Stimulated activated CD8-positive, alpha-beta memory T cell treated with anti-CD3 and anti-CD28 coated beads, Interleukin-2, amount 100 ng/mL, for 1 hour (primary cell): ENCODE results near the gene SKIDA1.

ENCODE experiments used
- DNase-seq, 2 donors: peaks; one replicate each; pipeline ENCODE4 v3.0.0-alpha.2; 2020; ENCODE audit warnings: low read depth in 2 of 2

SKIDA1 gene

GRCh38 chr10:21529032-21529910, 3.8 kb upstream of the SKIDA1 start:
- no peak for DNase-seq

- no peak for DNase-seq
Observed at GRCh38 chr10:21528236-21529031, 3.0 kb upstream of the SKIDA1 start.

- no peak for DNase-seq
Observed at GRCh38 chr10:21527598-21528235, 2.2 kb upstream of the SKIDA1 start.

- DNase-seq, result no peak
Observed at GRCh38 chr10:21526860-21527597, 1.5 kb upstream of the SKIDA1 start.

DNA sequence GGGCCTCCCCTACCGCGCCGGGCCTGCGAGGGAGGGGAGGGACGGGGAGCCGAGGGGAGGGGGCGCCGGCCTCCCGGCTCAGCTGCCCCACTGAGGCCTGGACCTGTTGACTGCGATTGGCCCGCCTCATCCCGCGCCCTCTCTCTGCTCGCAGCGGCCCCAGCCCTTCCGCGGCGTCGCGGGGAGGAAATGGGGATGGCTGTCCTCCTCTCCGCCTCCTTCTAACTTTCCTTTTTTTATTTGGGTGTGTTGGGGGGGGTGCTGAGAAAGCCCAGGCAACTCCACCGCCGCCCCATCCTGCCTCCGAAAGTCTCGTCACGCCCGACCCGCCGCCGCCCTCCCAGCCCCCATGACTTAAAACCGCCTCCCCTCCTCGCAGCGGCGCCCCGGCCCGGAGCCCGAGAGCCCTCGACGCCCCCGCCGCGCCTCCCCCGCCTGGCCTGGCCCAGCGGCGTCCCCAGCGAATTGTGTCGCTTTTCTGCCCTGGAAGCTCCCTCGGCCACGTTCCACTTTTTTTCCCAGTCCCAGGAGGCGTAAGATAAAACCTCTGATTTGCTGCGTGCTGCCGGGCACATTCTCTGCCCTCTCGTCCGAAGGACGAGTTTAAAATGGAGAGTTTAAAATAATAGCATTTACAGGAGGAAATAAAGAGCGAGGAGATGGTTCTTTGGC, 842 bp upstream of the SKIDA1 start:
- no peak for DNase-seq

- DNase-seq, result no peak
Observed at GRCh38 chr10:21524526-21525366, 736 bp downstream of the SKIDA1 start.

GRCh38 chr10:21524131-21524525, 1.4 kb downstream of the SKIDA1 start:
- no peak for DNase-seq

- DNase-seq, result no peak
Observed at GRCh38 chr10:21523557-21524008, 1.9 kb downstream of the SKIDA1 start.

GRCh38 chr10:21522631-21523406, 2.7 kb downstream of the SKIDA1 start:
- no peak for DNase-seq

GRCh38 chr10:21521751-21522533, 3.5 kb downstream of the SKIDA1 start:
- no peak for DNase-seq

DNA sequence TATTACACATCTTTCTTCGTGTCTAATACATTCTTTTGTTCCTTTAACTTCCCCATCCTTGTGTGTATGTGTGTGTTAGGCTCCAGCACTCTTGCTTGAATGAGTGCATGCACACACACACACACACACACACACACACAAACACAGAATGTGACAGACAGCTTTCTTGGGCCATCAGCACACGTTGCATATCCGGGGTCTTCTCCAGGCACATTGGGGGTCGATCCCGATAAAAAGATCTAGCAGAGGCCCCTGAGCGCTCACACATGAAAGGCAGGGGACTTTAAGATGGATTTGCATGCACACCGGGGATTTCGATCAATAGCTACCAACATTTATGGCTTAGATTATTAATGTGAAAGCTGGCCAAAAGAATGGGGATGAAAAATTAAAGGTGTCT, 4.5 kb downstream of the SKIDA1 start:
- DNase-seq, result no peak

GRCh38 chr10:21520509-21520908, 5.0 kb downstream of the SKIDA1 start:
- no peak for DNase-seq

- DNase-seq, result no peak
Observed at GRCh38 chr10:21519941-21520436, 5.5 kb downstream of the SKIDA1 start.

- DNase-seq, result no peak
Observed at GRCh38 chr10:21519397-21519933, 6.0 kb downstream of the SKIDA1 start.

GRCh38 chr10:21518641-21519396, 6.7 kb downstream of the SKIDA1 start:
- DNase-seq, result no peak

DNA sequence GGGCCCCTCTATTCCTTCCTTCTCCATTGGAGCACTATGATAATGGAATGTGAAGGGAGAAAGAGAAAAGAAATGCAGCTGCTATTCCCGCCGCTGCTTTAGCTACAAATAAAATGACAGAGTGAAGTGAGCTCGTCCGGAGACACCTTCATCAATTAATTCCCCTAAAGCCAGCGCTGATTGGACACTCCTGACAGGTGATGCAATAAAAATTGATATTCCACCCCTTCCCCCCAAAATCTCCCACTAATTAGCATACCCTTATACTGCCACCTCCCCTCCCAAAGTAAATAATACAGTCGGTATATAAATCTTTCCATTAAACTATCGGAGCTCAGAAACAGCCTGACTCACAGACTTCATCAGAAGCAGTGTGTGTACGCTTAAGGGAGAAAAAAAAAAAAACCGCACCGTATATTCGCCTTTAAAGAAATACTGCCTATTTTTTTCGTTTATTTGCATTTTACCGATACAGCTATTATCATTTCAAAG, 7.3 kb downstream of the SKIDA1 start:
- no peak for DNase-seq
